Fibroblast of villous mesenchyme (primary cell): ENCODE measurements around the gene OSCP1. TPM values are rescaled to one million over a fixed set of nuclear protein-coding genes. Genes with fewer than 3 reads are reported as not detected.

ENCODE experiments used
- DNase-seq: peaks from one replicate; pipeline ENCODE4 v3.0.0-alpha.2; 2010; ENCODE audit warnings: low read depth
- H3K4me3 ChIP-seq: 2 replicates; pipeline ENCODE4 v1.5.1; 2011; ENCODE audit warnings: low read depth, mild to moderate bottlenecking, low read length
- CTCF ChIP-seq: IDR thresholded peaks from 2 replicates; pipeline ENCODE4 v1.5.1; 2012; ENCODE audit warnings: low read depth, mild to moderate bottlenecking, low read length; ENCODE audit not compliant: insufficient read depth
- total RNA-seq: library from RNA; depleted of rRNA; stranded (reverse); fragments of >200 nt; gene quantifications from 2 replicates; pipeline ENCODE4 v1.2.3, GENCODE V29; 2012

The OSCP1 gene
- total RNA-seq, 1 donor = 6.0 TPM

DNA sequence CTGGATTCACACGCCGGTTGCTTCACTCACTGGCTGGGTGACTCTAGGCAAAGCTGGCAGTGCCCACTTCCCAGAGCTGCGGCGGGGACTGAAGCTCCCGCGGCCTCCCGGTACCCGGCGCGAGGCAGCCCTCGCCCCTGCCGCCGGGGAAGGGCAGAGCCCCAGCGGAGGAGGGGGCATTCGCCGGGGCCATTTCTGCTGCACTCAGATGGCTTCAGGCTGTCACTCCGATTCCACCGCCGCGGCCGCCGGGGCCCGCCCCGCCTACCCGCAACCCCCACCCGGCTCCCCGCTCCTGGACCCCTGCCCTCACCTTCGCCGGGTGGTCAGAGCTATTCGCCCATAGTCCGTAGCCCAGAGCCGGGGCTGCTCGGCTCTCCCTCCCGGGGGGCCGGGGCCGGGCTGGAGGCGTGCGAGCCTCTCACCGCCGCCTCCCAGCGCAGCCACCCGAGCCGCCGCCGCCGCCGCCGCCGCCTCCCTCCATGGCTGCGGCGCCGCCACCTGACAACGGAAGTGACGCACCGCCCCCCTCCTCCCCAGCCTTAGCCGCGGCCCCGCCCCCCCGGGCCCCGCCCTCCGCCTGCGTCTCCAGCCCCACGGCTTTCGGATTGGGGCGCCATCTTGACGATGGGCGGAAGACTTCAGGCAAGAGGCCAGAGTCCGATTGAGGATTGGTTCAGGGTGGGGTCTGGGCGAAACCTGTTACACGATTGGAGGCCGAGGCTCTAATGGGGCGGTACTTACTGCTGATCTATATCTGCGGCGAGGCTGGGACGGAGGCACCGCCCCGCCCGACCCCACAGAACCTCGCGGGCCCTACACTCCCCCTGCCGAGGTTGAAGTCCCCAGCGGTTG is 64.6 kb downstream of the OSCP1 start, which contains the start of gene STK40:
Gene STK40, minus strand, starts transcription at position 515 of the 855 bp plus-strand sequence. CDS start 24,592 bp downstream, outside the sequence.
- H3K4me3 ChIP-seq = peak within 1 kb of the TSS; percentile 94
- TF ChIP-seq CTCF = no peak
- peak; percentile 100 for DNase-seq

- peak; percentile 36 for DNase-seq
- no peak for TF ChIP-seq CTCF
Measured at GRCh38 chr1:36384542-36385409, 65.5 kb downstream of the OSCP1 start.

DNA sequence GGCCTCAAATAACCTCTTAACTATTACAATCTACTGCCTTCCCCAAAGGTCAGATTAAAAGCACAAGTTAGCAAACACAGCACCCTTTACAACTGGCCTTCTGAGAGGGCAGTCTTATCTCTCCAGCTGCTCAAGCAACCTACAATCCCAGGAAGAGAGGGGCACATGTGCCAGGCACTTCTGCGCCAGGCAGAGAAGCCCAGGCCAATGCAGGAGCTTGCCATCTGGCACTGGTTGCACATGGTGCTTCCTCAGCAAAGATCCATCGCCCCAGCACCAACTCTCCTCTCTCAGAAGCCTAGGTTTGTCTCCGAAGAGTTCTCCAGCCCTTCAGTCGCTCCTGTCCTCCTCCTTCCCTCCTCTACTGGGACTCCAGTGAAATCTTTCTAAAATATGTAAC is 67.0 kb downstream of the OSCP1 start:
- H3K4me3 ChIP-seq = no peak overlapping the region
- no peak for TF ChIP-seq CTCF
- no peak for DNase-seq

More at GRCh38 chr1:36384542-36385409, 65.5 kb downstream of the OSCP1 start:
- peak overlapping the region; percentile 94 for H3K4me3 ChIP-seq

DNA sequence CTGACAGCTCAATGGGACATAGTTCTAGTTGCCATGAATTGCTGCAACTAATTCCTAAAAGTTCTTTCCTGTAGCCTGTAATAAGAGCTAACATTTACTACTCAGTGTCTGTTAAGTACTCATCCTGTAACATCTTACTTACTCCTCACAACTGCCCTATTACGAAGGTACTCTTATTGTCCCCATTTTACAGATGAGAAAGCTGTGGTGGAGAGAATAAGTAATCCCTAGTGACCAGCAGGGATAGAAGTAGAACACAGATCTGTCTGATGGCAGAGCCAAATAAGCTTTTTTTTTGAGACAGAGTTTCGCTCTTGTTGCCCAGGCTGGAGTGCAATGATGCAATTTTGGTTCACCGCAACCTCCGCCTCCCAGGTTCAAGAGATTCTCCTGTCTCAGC is 67.6 kb downstream of the OSCP1 start:
- TF ChIP-seq CTCF = no peak
- DNase-seq = no peak
- H3K4me3 ChIP-seq = no peak overlapping the region

DNA sequence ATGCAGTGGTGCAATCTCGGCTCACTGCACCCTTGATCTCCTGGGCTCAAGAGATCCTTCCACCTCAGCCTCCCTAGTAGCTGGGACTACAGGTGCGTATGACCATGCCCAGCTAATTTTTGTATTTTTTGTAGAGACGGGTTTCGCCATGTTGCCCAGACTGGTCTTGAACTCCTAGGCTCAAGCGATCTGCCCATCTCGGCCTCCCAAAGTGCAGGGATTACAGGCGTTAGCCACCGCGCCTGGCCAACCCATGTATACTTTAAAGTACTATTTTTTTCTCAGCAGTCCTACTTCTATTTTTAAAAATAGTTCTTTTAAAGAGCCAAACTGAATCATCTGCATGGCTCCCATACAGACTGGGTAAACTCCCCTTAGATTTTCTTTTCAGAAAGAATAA is 68.0 kb downstream of the OSCP1 start:
- no peak for DNase-seq
- no peak for TF ChIP-seq CTCF
- no peak overlapping the region for H3K4me3 ChIP-seq

DNA sequence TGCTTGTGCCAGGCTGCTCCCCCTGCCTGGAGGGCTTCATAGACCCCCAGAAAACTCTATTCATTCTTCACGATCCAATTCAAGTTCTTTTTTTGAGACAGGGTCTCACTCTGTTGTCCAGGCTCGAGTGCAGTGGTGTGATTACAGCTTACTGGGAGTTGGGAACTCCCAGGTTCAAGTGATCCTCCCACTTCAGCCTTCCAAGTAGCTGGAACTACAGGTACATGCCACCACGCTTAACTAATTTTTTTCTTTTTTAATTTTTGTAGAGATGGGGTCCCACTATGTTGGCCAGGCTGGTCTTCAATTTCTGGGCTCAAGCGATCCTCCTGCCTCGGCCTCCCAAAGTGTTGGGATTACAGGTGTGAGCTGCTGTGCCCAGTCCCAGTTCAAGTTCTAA is 68.8 kb downstream of the OSCP1 start:
- DNase-seq = no peak
- no peak for TF ChIP-seq CTCF
- H3K4me3 ChIP-seq = no peak overlapping the region
